ENCODE measurements around the gene PLCB2.

GRCh38 chr15:40256638-40257235 lies 51.0 kb downstream of the PLCB2 start:
- TF ChIP-seq CTCF (IDR thresholded peaks at IDR 0.05): no peak
- TF ChIP-seq EZH2 (IDR thresholded peaks at IDR 0.05): no peak

Measured in neural progenitor cell (in vitro differentiated cells).